GM12873 (cell line): ENCODE results near the gene KRTAP1-5.

ENCODE experiments used
- CTCF ChIP-seq: IDR thresholded peaks from 2 replicates; pipeline ENCODE4 v1.5.1; 2012; ENCODE audit warnings: low read depth, mild to moderate bottlenecking, moderate library complexity, low read length, control low read depth; ENCODE audit not compliant: insufficient read depth; ENCODE audit errors: missing control alignments

The KRTAP1-5 gene

GRCh38 chr17:40997361-40997760 is 29.6 kb downstream of the KRTAP1-5 start:
- TF ChIP-seq CTCF: no peak

DNA sequence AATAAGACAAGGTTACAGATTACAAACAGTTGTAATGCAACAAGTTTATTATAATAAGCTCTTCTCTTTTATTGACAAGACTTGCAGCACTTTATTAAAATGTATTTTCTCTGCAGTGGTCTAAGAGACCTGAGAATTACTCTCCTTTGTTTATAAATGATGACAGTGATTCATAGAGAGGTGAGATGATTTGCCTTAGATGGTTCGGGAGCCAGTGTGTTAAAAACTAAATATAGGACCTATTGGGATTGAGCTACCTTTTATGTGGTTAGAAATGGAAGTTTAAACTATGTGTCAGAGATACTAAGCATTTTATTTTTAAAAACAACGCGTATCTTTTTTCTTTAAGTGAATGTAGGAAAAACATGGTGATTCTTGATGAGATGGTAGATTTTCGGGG is 30.2 kb downstream of the KRTAP1-5 start:
- no peak for TF ChIP-seq CTCF

GRCh38 chr17:40995116-40995515 is 31.9 kb downstream of the KRTAP1-5 start:
- TF ChIP-seq CTCF: no peak

GRCh38 chr17:40993839-40994238 is 33.2 kb downstream of the KRTAP1-5 start, which contains the start of gene KRTAP3-3:
Gene KRTAP3-3 (minus strand): TSS chr17:40994164. CDS start chr17:40994097, 67 bp downstream.
- no peak for TF ChIP-seq CTCF

GRCh38 chr17:40993084-40993483 is 33.9 kb downstream of the KRTAP1-5 start:
- TF ChIP-seq CTCF: no peak

DNA sequence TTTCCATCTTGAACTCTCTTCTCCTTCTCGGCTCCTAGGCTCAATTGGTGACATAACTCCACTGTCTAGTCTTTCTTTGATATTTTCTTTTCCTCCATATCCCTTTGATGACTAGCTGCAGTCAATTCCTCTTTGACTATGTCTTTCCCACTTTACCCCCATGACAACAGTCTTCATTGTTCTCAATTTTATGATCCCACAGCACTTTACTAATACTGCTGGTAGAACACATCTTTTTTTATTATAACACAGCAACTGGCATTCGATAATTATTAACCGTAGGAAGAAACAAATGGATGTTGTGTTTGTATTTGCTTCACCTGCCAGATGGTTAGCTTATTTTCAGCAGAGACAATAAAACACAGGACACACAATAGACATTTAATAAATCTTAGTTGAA is 34.3 kb downstream of the KRTAP1-5 start:
- no peak for TF ChIP-seq CTCF

GRCh38 chr17:40986920-40987319 is 40.1 kb downstream of the KRTAP1-5 start:
- TF ChIP-seq CTCF: no peak
